Measurements from ENCODE around the gene OR52I2.
A peak's percentile ranks its signal among the peaks of the same experiment; 100 is the strongest.

Gene OR52I2

DNA sequence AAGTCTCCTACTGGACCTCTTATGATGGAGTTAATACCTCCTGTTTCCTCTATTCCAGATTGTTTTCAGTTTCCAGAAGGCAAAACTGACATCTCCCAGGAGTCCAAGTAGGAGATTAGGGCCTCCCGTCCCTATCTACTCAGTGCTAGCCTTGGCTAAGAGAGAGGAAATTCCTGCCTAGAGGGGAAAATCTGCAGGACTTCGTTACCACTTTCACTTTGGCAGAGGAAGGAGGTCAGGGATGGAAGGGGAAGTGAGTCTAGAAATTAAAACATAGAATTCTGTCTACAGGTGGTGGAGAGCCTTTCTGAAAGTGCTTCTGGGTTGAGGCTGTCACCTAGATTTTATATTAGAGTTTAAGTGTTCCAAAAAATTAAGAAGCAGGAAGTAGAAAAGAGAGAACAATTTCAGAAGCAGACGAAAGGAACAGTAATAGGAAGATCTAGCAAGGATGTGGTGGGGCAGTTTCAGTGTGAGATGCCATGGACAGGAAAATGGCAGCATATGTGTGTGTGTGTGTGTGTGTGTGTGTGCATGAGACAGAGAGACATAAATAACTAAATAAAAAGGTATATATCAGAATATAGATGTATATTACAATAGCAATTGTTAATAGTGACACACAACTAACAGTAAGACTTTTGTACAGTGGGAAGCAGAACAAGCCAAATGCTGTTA, 28.9 kb downstream of the OR52I2 start:
- DNase-seq: no peak

DNA sequence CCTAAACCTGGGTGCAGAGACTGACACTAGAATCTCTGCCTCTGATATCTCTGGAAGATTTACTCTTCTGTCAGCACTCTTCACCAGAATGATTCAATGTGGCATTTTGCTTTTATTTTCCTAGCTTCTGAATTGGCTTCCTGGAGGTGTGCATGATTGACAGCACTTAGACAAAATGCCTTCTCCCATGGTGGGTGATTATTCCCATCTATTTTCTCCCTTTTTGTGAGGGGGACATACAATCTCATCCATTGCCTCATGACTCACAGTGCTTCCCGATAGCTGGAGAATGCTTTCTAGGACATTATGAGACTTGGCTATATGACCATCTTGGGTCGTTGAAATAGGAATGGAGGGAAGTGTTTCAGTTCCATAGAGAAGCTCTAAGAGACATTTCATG, 30.4 kb downstream of the OR52I2 start:
- no peak for DNase-seq

DNA sequence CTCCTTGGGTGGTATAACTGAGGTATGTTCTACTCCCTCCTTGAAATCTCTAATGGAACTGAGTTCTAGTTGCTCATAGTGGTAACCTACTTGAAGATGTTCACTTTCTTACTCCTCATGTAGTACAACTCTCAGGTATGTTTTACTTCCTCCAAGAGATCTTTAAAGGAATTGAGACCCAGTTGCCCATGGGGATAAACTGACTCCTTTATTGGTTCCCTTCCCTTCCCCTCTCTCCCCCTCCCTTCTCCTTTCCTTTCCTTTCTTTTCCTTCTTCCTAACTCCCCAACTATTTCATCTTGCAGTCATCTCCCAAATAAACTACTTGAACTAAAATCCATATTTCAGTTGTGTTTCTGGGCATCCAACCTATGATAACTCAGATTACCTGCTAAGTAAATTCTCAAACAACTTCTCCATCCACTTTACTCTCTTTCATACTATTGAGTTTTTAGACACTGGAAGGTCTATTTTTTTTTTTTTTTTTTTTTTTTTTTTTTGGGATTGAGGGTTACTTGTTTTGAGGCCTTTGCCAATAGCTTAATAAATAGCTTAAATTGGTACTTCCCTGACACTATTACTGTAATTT, 34.4 kb downstream of the OR52I2 start:
- no peak for DNase-seq

DNA sequence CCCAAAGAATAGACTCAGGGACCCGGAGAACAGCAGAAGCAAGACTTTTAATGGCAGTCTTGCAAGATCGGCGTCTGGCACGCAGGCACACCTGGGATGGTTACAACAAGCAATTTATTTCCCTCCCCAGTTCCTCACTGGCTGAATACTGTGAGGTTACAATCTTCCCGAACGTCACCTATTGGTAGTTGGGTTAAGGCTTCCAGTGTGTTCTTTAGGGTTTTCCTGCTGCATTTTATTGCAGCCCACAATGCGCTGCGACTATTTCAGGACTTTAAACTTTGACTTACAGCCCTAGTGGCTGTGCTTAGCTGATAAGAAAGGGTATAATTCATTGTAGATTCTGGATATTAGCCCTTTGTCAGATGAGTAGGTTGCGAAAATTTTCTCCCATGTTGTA, 38.0 kb downstream of the OR52I2 start:
- no peak for DNase-seq

DNA sequence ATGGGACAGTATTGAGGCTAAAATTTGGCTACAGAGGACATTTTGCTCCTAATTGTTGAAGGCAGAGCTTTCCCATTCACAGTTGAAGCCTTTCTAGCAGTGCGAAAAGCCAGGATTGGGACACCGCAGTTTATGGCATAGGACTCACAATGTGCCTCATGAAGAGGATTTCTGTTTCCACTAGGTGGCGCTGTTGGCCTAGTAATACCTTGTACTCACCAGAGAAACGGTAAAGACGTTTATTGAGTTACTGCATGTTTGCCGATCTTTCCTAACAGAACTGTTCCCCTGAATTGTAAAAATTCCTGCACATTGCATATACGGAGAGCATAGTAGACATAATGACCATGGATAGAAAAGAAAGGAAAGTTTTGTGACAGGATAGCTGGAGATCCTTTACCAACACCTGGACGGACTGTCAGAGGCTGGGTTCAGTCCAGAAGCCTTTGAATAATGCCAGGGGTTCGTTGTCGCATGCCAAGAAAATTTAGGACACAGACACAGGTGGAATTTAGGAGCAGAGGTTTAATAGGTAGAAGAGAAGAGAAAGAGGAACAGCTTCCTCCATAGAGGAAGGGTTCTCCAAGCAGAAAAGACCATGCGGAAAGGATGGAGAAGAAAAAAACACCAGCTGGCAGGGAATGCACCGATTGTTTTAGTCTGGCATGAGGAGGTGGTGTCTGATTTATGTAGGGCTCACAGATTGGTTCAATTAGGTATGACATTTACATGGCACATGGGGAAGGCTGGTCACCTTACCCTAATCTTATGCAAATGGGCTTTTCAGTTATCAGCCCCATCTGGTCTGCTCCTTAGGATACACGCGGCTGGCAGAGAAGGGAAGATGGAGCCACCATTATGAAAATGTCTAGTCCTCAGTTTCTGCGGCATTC, 44.9 kb downstream of the OR52I2 start:
- peak; percentile 91 for DNase-seq

DNA sequence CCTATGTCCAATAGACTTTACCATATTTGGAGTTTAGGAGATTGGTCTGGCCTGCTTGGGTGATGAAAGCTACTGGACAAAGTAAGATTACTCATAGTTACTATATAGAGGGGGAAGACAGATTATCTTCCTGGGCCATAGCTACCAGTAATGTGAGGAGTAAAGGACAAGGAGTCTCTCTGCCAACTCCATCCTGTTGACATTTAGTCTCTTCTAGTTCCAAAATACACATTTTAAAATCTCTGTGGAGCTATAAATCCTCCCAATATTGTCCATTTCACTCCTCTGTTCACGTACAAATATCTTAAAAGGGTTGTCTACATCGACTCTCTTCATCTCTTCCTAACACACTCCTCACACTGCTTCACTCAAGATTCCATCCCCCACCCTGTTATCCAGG, 54.6 kb downstream of the OR52I2 start:
- no peak for DNase-seq

DNA sequence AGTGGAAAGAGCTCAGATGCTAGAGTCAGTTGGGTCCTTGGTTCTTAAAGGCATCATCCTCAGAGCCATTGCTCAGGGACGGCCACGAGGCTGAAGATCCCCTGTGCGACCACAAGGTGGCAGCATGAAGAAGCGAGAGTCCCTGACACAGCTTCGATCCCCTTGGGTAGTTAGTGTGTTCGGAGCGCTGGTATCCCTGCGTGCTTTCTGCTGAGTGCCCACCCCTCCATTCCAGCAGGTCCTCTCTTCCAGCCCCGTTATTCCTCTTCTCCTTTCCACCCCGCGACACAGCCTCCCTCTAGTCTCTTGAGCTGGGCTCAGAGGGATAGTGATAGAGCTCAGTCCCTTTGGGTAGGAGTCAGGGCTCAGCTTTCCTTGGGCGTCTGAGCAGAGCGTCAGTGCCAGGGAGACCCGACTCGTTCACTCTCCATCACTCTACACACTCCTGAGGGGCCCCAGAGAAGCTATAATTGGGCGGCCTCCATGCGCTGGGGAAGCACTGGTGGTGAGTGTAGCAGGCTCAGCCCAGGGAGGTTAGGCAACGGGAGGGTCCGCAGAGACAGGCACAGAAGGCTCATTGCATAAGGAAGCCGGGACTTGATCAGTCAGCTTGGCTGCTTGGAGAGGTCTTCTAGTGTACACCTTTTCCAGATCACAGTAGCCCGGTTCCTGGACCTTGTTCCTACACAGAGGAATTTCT, 55.6 kb downstream of the OR52I2 start, which contains the start of gene OR51D1:
Gene OR51D1 (plus strand): TSS at position 516 of the 700 bp plus-strand sequence. CDS start 2,314 bp downstream, outside the sequence.
- DNase-seq: peak; percentile 88

DNA sequence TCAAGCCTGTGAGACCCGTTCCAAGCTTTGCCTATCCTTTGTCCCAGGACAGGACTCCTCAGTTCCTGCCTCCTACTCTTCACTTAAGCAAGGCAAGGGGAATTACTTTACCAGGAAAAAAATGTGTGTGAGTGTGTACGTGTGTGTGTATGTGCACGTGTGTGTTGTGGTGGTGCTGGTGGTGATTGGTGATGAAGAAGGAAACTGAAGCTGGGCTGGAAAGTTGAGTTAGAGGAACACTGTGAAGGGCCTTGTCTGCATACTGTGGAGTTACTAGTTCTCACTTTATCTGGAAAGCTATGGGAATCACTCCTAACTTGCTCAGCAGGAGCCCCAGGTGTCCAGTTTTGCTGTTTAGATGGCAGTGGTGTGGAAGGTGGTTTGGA, 56.1 kb downstream of the OR52I2 start:
- DNase-seq: no peak

DNA sequence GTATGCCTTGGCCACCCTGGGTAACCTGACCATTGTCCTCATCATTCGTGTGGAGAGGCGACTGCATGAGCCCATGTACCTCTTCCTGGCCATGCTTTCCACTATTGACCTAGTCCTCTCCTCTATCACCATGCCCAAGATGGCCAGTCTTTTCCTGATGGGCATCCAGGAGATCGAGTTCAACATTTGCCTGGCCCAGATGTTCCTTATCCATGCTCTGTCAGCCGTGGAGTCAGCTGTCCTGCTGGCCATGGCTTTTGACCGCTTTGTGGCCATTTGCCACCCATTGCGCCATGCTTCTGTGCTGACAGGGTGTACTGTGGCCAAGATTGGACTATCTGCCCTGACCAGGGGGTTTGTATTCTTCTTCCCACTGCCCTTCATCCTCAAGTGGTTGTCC, 58.4 kb downstream of the OR52I2 start:
- DNase-seq: no peak

DNA sequence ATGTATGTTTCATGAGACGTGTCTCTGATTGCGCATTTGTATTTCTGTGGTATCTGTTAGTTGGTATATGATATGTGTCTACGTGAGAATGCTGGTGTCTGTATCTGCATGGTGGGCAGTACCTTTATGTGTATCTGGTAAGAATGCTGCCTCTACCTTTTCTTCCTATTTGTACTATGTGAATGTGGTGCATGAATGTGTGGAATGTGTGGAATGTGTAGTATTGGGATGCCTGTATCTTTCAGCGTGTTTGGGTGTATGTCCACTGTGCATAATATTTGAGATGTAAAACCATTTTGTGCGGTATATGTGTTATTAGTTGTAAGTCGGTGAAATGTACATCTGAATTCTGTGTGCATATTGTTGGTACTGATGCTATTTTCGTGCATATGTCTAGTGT, 60.0 kb downstream of the OR52I2 start:
- no peak for DNase-seq

DNA sequence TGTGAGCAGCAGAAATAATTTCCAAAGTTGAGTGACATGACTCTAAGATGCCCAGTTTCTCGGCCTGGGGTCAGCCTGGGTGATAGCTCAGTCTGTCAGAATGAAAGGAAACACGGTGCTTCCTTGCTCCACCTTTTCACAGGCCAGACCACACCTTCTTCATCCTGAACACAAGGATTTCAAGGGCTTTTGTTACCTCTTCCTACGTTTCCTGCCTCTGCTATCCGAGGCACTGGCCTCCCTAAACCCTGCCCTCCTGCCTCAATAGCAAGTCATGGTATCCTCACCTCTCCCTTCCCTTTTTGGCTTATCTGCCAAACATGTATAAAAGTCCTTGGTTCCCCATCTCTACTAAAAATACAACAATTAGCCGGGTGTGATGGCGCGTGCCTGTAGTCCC, 60.5 kb downstream of the OR52I2 start:
- no peak for DNase-seq

Measured in SHP77 treated with DMSO at 0.1 percent for 48 hours (cell line).